Muscle layer of duodenum (tissue), 2 donors: ENCODE results near the gene PRDX3.

ENCODE experiments used
- H3K27ac ChIP-seq: one replicate; pipeline ENCODE4 v1.7.0; 2013; ENCODE audit warnings: mild to moderate bottlenecking, low read length
- H3K27me3 ChIP-seq: one replicate; pipeline ENCODE4 v1.7.0; 2013; ENCODE audit warnings: low read depth, mild to moderate bottlenecking, control low read depth, low read length
- H3K36me3 ChIP-seq, 2 donors: one replicate each; pipeline ENCODE4 v1.7.0; 2013; ENCODE audit warnings: low read length in 2 of 2, control low read depth in 1 of 2, mild to moderate bottlenecking in 1 of 2; ENCODE audit not compliant: insufficient read depth in 2 of 2, control insufficient read depth in 1 of 2
- H3K4me1 ChIP-seq, 2 donors: one replicate each; pipeline ENCODE4 v1.7.0; 2013; ENCODE audit warnings: low read length in 2 of 2, mild to moderate bottlenecking in 2 of 2, control low read depth in 1 of 2, moderate library complexity in 1 of 2; ENCODE audit not compliant: insufficient read depth in 2 of 2, control insufficient read depth in 1 of 2
- H3K4me3 ChIP-seq, 2 donors: one replicate each; pipeline ENCODE4 v1.7.0; 2013; ENCODE audit warnings: low read length in 2 of 2, low read depth in 1 of 2, mild to moderate bottlenecking in 1 of 2
- H3K9me3 ChIP-seq, 2 donors: one replicate each; pipeline ENCODE4 v1.7.0; 2013; ENCODE audit warnings: low read length in 2 of 2, control low read depth in 1 of 2, mild to moderate bottlenecking in 1 of 2; ENCODE audit not compliant: control insufficient read depth in 1 of 2
- donor health status: healthy.

PRDX3 gene

GRCh38 chr10:119205894-119206602 is 27.4 kb upstream of the PRDX3 start:
- Histone ChIP-seq H3K4me1 (peaks cover 15 to 21% of the 10 kb centered on the region in 2 donors), H3K27me3 (no peaks in the 10 kb centered on the region), H3K9me3 (no peaks in the 10 kb centered on the region), H3K36me3 (no peaks in the 10 kb centered on the region), H3K4me3 (peak overlapping the region; percentile 50 to 97), H3K27ac (peak overlapping the region; percentile 77)

- H3K36me3 ChIP-seq, result no peaks in the 10 kb centered on the region
- H3K27ac ChIP-seq, result no peak overlapping the region
- no peaks in the 10 kb centered on the region for H3K9me3 ChIP-seq
- no peak overlapping the region for H3K4me3 ChIP-seq
- H3K4me1 ChIP-seq, result peaks cover 6% of the 10 kb centered on the region in 2 donors
- H3K27me3 ChIP-seq, result no peaks in the 10 kb centered on the region
Observed at GRCh38 chr10:119203006-119203405, 24.4 kb upstream of the PRDX3 start.

- Histone ChIP-seq H3K9me3 (no peaks in the 10 kb centered on the region), H3K36me3 (no peaks in the 10 kb centered on the region), H3K4me1 (peaks cover 5 to 6% of the 10 kb centered on the region in 2 donors), H3K27ac (no peak overlapping the region), H3K4me3 (no peak overlapping the region), H3K27me3 (no peaks in the 10 kb centered on the region)
Observed at GRCh38 chr10:119201233-119201632, 22.6 kb upstream of the PRDX3 start.

- H3K27ac ChIP-seq, result no peak overlapping the region
- H3K27me3 ChIP-seq, result no peaks in the 10 kb centered on the region
- H3K9me3 ChIP-seq, result no peaks in the 10 kb centered on the region
- no peak overlapping the region for H3K4me3 ChIP-seq
- peaks cover 0 to 6% of the 10 kb centered on the region in 2 donors for H3K4me1 ChIP-seq
- no peaks in the 10 kb centered on the region for H3K36me3 ChIP-seq
Observed at GRCh38 chr10:119199231-119199992, 20.8 kb upstream of the PRDX3 start.

GRCh38 chr10:119198438-119198837 is 19.8 kb upstream of the PRDX3 start:
- H3K4me3 ChIP-seq, result no peak overlapping the region
- no peaks in the 10 kb centered on the region for H3K36me3 ChIP-seq
- peaks cover 0 to 6% of the 10 kb centered on the region in 2 donors for H3K4me1 ChIP-seq
- no peaks in the 10 kb centered on the region for H3K9me3 ChIP-seq
- no peaks in the 10 kb centered on the region for H3K27me3 ChIP-seq
- H3K27ac ChIP-seq, result no peak overlapping the region

- H3K36me3 ChIP-seq, result no peaks in the 10 kb centered on the region
- no peaks in the 10 kb centered on the region for H3K27me3 ChIP-seq
- no peak overlapping the region for H3K27ac ChIP-seq
- no peaks in the 10 kb centered on the region for H3K9me3 ChIP-seq
- H3K4me3 ChIP-seq, result no peak overlapping the region
- peaks cover 0 to 6% of the 10 kb centered on the region in 2 donors for H3K4me1 ChIP-seq
Observed at GRCh38 chr10:119197921-119198320, 19.3 kb upstream of the PRDX3 start.

- H3K9me3 ChIP-seq, result no peaks in the 10 kb centered on the region
- no peaks in the 10 kb centered on the region for H3K36me3 ChIP-seq
- no peaks in the 10 kb centered on the region for H3K27me3 ChIP-seq
- H3K4me3 ChIP-seq, result no peak overlapping the region
- no peak overlapping the region for H3K27ac ChIP-seq
- H3K4me1 ChIP-seq, result no peaks in the 10 kb centered on the region
Observed at GRCh38 chr10:119191881-119192280, 13.3 kb upstream of the PRDX3 start.

GRCh38 chr10:119190954-119191785 is 12.6 kb upstream of the PRDX3 start:
- no peaks in the 10 kb centered on the region for H3K27me3 ChIP-seq
- no peak overlapping the region for H3K27ac ChIP-seq
- H3K4me3 ChIP-seq, result no peak overlapping the region
- H3K9me3 ChIP-seq, result no peaks in the 10 kb centered on the region
- H3K36me3 ChIP-seq, result no peaks in the 10 kb centered on the region
- H3K4me1 ChIP-seq, result no peaks in the 10 kb centered on the region

- no peak overlapping the region for H3K4me3 ChIP-seq
- H3K4me1 ChIP-seq, result no peaks in the 10 kb centered on the region
- H3K27me3 ChIP-seq, result no peaks in the 10 kb centered on the region
- no peaks in the 10 kb centered on the region for H3K9me3 ChIP-seq
- no peaks in the 10 kb centered on the region for H3K36me3 ChIP-seq
- H3K27ac ChIP-seq, result no peak overlapping the region
Observed at GRCh38 chr10:119190353-119190752, 11.7 kb upstream of the PRDX3 start.

GRCh38 chr10:119189811-119190282 is 11.2 kb upstream of the PRDX3 start:
- Histone ChIP-seq H3K27me3 (no peaks in the 10 kb centered on the region), H3K9me3 (no peaks in the 10 kb centered on the region), H3K36me3 (no peaks in the 10 kb centered on the region), H3K4me1 (no peaks in the 10 kb centered on the region), H3K4me3 (no peak overlapping the region), H3K27ac (no peak overlapping the region)
